Mesothelial cell of epicardium (in vitro differentiated cells): Measurements from ENCODE around the gene CMSS1. TPM values are rescaled to one million over a fixed set of nuclear protein-coding genes. Genes with fewer than 3 reads are reported as not detected.

Source experiments
- DNase-seq, 2 experiments: peaks; one replicate each; pipeline ENCODE4 v3.0.0; 2021; ENCODE audit warnings: low spot score in 2 of 2; ENCODE audit not compliant: unreplicated experiment in 2 of 2
- H3K27ac Mint-ChIP-seq: 2 replicates; pipeline ENCODE4 v1.8.0; 2021; ENCODE audit warnings: mixed read lengths
- H3K27me3 Mint-ChIP-seq: 2 replicates; pipeline ENCODE4 v1.8.0; 2021; ENCODE audit warnings: low read depth, mixed read lengths
- H3K36me3 Mint-ChIP-seq: 2 replicates; pipeline ENCODE4 v1.8.0; 2021; ENCODE audit warnings: mixed read lengths
- H3K4me1 Mint-ChIP-seq: 2 replicates; pipeline ENCODE4 v1.8.0; 2021; ENCODE audit warnings: mixed read lengths
- H3K4me3 Mint-ChIP-seq: 2 replicates; pipeline ENCODE4 v1.8.0; 2021; ENCODE audit warnings: mild to moderate bottlenecking, moderate library complexity, mixed read lengths
- H3K9me3 Mint-ChIP-seq: 2 replicates; pipeline ENCODE4 v1.8.0; 2021; ENCODE audit warnings: mixed read lengths
- total RNA-seq: library from RNA; stranded (reverse); gene quantifications from 3 replicates; pipeline ENCODE4 v1.2.1, GENCODE V29; 2021
- TF ChIP-seq, protein P1 (sequence below): fragments of 200-600 bp; sonication (generic); IDR thresholded peaks from one replicate; pipeline ENCODE4 v1.5.0; 2021; ENCODE audit warnings: antibody characterized with exemption; ENCODE audit not compliant: unreplicated experiment

The CMSS1 gene
- total RNA-seq, 1 donor from 2014 or later, result 30.0 TPM

DNA sequence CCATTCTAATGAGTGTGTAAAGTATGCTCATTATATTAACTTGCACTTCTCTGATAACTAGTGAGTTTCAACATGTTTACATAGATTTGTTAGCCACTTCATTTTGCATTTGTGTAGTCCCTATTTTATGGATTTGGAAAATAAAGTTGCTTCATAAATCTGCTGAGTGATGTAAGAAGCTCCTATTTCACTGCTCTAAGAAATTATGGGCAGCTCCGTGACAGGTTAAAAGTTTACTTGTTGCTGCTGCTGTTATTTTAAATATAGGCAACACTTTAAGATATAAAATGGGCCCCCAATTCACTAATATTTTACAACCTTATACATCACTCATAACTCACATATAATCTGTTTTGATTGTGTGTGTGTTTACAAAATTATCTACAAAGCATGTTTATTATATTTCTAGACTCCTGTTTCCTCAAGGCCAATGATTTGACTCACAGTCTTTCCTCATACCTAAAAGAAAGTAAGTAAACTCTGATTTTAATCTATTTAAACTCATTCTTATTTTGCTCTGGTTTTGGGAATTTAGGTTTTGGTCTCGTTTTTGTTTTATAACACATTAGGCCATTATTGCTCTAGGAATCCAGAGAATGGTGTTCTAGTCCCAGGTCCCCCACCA lies 348.4 kb downstream of the CMSS1 start:
- TF ChIP-seq, protein P1, sequence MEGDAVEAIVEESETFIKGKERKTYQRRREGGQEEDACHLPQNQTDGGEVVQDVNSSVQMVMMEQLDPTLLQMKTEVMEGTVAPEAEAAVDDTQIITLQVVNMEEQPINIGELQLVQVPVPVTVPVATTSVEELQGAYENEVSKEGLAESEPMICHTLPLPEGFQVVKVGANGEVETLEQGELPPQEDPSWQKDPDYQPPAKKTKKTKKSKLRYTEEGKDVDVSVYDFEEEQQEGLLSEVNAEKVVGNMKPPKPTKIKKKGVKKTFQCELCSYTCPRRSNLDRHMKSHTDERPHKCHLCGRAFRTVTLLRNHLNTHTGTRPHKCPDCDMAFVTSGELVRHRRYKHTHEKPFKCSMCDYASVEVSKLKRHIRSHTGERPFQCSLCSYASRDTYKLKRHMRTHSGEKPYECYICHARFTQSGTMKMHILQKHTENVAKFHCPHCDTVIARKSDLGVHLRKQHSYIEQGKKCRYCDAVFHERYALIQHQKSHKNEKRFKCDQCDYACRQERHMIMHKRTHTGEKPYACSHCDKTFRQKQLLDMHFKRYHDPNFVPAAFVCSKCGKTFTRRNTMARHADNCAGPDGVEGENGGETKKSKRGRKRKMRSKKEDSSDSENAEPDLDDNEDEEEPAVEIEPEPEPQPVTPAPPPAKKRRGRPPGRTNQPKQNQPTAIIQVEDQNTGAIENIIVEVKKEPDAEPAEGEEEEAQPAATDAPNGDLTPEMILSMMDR, result no peak
- Mint-ChIP-seq H3K27ac (no peak overlapping the region), H3K4me3 (no peak overlapping the region), H3K4me1 (peaks cover 23% of the 10 kb centered on the region), H3K36me3 (peaks cover 7% of the 10 kb centered on the region), H3K9me3 (no peaks in the 10 kb centered on the region), H3K27me3 (no peaks in the 10 kb centered on the region)
- DNase-seq, result no peak

DNA sequence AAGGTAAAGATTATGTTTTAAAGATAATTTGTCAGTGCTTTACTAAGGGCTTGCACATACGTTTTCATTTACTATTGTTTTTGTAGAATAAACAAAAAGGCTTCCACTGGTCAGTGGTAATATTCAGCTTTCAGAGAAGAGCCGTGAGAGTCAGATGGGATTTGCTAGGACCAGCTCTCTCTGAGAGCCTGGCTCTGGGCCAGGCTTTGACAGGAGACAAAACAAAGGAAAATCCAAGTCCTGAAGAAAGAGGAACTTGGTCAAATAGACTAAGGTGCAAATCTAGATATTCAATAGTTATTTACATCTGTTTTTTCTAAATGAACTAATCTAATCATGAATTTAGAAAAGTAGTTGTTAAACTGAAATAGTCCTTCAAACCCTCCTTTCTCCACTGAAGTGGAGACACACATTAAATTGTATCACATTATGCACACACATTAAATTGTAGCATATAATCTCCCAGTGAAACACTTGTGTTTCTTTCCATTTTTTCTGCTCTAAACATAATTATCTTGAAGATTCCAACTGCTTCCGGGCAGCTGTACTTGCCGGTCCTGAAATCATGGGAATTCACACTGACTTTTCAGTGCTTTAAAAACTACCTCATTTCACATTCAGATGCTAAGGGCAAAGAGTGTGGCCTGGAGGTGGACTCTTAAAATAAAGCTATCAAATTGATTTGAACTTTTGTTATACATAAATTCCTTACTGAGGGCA lies 351.7 kb downstream of the CMSS1 start:
- Mint-ChIP-seq H3K9me3 (no peaks in the 10 kb centered on the region), H3K27me3 (no peaks in the 10 kb centered on the region), H3K4me3 (no peak overlapping the region), H3K27ac (no peak overlapping the region), H3K4me1 (peaks cover 26% of the 10 kb centered on the region), H3K36me3 (peaks cover 4% of the 10 kb centered on the region)
- no peak for DNase-seq
- TF ChIP-seq, protein P1, result no peak

DNA sequence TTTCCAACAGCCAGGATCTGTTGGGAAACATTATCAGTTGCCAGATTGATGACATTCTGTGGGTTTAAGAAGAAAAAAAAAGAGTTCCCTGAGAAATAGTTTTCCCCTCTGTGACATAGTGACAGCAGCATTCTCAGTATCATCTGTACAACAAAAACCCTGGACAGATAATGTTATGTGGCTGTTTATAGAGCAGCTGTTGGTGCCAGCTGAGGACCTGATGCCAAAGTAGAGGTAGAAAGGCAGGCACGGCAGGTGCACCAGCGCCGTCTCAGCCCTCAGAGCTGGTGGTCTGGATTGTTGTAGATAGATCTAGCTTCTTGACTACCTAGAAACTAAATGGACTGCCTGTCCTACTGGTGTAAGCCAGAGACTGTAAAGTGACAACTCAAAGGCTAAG lies 352.8 kb downstream of the CMSS1 start:
- DNase-seq, result no peak
- Mint-ChIP-seq H3K4me3 (no peak overlapping the region), H3K27me3 (no peaks in the 10 kb centered on the region), H3K4me1 (peaks cover 24% of the 10 kb centered on the region), H3K27ac (no peak overlapping the region), H3K9me3 (no peaks in the 10 kb centered on the region), H3K36me3 (peaks cover 4% of the 10 kb centered on the region)
- TF ChIP-seq, protein P1, result no peak

DNA sequence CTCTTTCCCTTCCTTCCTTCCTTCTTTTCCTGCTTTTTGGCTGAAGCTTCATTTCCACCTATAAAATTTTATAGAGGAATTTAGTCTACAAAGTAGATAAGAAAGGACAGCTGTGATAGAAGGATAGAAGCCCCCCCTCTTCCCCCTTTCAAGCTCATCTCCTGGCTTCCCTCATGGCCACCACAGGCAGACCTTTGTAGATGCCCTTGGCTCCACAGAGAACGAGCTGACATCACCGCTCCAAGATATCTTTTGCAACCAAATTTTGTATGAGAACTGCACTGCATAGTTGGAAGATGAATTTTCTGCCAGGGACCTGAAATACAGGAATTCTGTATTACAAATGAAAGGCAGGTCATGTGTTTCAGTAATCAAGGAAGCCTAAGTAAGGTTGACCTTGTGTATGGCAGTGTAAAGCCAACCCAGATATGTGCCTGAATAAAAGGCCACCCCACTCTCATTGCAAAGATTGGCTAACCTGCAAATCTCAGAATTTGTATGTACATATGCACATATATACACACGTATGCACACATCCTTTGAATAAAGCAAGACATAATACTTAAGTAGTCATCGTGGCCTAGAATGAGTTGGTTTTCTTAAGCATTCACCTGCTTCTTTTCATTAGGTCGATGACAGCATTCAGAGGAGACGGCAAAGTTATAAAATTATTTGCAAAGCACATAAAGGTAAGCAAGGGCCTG lies 353.7 kb downstream of the CMSS1 start:
- Mint-ChIP-seq H3K27me3 (no peaks in the 10 kb centered on the region), H3K4me3 (no peak overlapping the region), H3K27ac (no peak overlapping the region), H3K9me3 (no peaks in the 10 kb centered on the region), H3K36me3 (peaks cover 4% of the 10 kb centered on the region), H3K4me1 (peaks cover 30% of the 10 kb centered on the region)
- TF ChIP-seq, protein P1, result no peak
- DNase-seq, result no peak

DNA sequence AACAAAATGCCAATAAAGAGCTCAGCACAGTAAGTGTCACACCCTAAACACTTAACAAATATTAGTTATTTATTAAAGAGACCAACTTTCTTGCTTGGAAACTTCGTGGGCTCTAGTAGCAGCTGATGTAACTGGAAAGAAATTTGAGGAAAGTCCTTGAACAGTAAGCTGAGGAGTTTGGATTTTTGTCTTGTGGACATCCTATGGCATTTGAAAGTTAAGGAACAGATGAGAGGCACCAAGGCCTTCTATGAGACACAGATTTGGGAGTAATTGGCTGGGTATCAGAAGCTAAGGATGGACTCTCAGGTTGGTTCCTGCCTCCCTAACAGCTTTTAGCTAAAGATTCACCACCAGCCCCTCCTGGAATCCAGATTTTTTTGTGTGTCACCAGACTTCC lies 356.3 kb downstream of the CMSS1 start:
- no peaks in the 10 kb centered on the region for H3K27me3 Mint-ChIP-seq
- H3K4me1 Mint-ChIP-seq, result peaks cover 31% of the 10 kb centered on the region
- peaks cover 8% of the 10 kb centered on the region for H3K9me3 Mint-ChIP-seq
- no peak overlapping the region for H3K4me3 Mint-ChIP-seq
- H3K36me3 Mint-ChIP-seq, result peaks cover 18% of the 10 kb centered on the region
- DNase-seq, result no peak
- no peak overlapping the region for H3K27ac Mint-ChIP-seq
- TF ChIP-seq, protein P1, result no peak
